WTC11 (cell line): Measurements from ENCODE around the gene TNPO3.

Source experiments
- CTCF ChIP-seq: fragments of 200-600 bp; IDR thresholded peaks from 2 replicates; pipeline ENCODE4 v1.8.0; 2022; ENCODE audit warnings: antibody characterized with exemption
- GABPB1 ChIP-seq: sonication (generic); formaldehyde crosslinking; IDR thresholded peaks from 2 replicates; pipeline ENCODE4 v1.8.1; 2023; ENCODE audit warnings: mild to moderate bottlenecking, missing genetic modification reagents
- PRDM15 ChIP-seq: sonication (generic); formaldehyde crosslinking; IDR thresholded peaks from 2 replicates; pipeline ENCODE4 v1.8.0; 2022; ENCODE audit warnings: missing genetic modification reagents
- ZBTB43 ChIP-seq: sonication (generic); formaldehyde crosslinking; IDR thresholded peaks from 2 replicates; pipeline ENCODE4 v1.8.1; 2023; ENCODE audit warnings: mild to moderate bottlenecking, missing genetic modification reagents
- ZNF512 ChIP-seq: sonication (generic); formaldehyde crosslinking; IDR thresholded peaks from 2 replicates; pipeline ENCODE4 v1.8.1; 2022; ENCODE audit warnings: missing genetic modification reagents, borderline replicate concordance

GRCh38 chr7:128931190-128931798 is 123.6 kb downstream of the TNPO3 start:
- TF ChIP-seq CTCF, result no peak
- no peak for TF ChIP-seq ZNF512
- no peak for TF ChIP-seq PRDM15 (CRISPR knock-in tag)
- no peak for TF ChIP-seq GABPB1
- TF ChIP-seq ZBTB43 (CRISPR knock-in tag), result no peak
